ENCODE measurements around the gene CCBE1. TPM values are rescaled to one million over a fixed set of nuclear protein-coding genes. Genes with fewer than 3 reads are reported as not detected.

CCBE1 gene
- total RNA-seq, 1 experiment from 2014 or later = 28.9 TPM

DNA sequence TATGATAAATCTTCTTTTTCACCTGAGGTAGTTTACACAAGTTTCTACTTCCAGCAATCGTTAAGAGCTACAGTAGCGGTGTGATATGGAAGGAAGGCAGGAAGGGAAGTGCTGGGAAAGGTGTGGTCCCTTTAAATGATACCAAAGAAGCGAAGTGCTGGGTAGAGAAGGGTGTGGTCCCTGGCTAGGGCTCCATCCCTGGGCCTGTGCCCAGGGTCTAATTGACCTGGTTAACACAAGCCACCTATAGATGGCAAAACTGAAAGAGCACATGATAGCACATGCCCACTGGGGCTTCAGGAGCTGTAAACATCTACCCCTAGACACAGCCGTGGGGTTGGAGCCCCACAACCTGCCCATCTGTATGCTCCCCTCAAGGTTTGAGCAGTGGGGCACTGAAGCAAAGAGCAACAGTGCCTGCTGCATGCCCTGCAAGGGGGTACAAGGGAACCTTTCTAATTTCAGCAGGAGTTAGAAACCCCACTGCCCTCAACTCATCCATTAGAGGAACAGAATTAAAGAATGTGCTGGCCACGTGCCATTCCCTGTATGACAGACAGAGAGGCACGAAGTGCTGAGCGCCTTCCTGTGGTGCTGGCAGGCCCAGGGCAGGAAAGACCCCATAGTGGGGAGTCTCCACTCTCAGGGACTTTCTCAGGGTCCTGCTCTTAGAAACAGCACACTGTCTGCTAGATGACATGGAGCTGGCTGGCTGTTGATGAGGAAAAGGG, 185.0 kb downstream of the CCBE1 start:
- peak; percentile 7 for DNase-seq (ENCODE audit: unreplicated experiment)
- Mint-ChIP-seq H3K36me3 (ENCODE audit: insufficient read depth, unreplicated experiment) (no peaks in the 10 kb centered on the region), H3K4me1 (ENCODE audit: insufficient read depth, unreplicated experiment) (peaks cover 21% of the 10 kb centered on the region), H3K4me3 (ENCODE audit: unreplicated experiment) (no peak overlapping the region), H3K27ac (ENCODE audit: low read depth, unreplicated experiment) (peak overlapping the region; percentile 13), H3K9me3 (ENCODE audit: unreplicated experiment) (no peaks in the 10 kb centered on the region), H3K27me3 (ENCODE audit: insufficient read depth, unreplicated experiment) (no peaks in the 10 kb centered on the region)
- CTCF ChIA-PET = interaction anchor here (1.2 kb wide), 1 partner anchor 311 kb away, joined by 4 read pairs; no protein-coding TSS in a partner anchor
- no TSS peak for BruUV-seq (replicated peaks)
- POLR2A ChIA-PET = no interaction called here
- intact Hi-C loops (cut with micrococcal nuclease) = no loop called here
- TF ChIP-seq, protein P1, sequence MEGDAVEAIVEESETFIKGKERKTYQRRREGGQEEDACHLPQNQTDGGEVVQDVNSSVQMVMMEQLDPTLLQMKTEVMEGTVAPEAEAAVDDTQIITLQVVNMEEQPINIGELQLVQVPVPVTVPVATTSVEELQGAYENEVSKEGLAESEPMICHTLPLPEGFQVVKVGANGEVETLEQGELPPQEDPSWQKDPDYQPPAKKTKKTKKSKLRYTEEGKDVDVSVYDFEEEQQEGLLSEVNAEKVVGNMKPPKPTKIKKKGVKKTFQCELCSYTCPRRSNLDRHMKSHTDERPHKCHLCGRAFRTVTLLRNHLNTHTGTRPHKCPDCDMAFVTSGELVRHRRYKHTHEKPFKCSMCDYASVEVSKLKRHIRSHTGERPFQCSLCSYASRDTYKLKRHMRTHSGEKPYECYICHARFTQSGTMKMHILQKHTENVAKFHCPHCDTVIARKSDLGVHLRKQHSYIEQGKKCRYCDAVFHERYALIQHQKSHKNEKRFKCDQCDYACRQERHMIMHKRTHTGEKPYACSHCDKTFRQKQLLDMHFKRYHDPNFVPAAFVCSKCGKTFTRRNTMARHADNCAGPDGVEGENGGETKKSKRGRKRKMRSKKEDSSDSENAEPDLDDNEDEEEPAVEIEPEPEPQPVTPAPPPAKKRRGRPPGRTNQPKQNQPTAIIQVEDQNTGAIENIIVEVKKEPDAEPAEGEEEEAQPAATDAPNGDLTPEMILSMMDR (IDR thresholded peaks at IDR 0.05; ENCODE audit: unreplicated experiment) = no peak

DNA sequence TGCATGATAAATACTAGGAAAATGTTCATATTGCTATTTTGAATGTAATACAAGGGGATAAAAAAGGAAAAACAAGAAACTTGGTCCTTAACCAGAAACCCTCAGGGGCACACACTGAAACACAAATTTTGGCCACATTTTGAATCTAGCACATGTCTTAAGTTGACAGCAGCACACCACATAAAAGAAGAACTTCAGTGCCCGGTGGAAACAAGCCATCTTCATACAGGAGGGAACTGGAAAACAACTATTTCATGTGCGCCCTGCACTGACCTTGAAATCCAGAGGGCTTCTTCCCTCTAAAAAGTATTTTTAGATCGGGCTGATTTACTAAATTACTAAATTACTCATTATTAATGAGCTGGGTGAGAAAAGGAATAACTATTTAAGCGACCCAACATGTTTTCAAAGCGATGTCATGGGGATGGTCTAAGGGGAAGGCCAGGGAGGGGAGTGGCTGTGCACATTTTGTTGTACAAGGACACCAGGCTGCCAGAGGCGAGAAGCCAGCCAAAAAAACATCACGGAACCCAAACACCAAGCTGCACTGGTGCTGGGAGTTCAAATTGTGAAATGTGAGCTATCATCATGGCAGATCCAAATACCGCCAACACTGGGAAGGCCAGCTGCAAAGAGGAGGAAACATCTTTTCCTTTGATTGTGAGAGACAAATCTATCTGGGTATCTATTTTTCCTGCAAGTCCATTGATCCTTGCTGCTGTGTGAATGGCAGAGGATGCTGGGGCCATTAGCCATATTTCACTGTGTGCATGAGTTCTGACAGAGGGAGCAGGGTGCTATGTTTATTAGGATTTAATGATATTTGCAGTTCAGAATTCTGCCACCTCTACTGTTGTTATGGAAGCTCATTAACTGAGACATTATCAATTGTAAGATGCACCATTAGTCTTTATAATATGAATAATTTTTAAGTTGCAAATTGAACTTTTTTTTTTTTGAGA, 187.5 kb downstream of the CCBE1 start:
- H3K27me3 Mint-ChIP-seq (ENCODE audit: insufficient read depth, unreplicated experiment) = no peaks in the 10 kb centered on the region

DNA sequence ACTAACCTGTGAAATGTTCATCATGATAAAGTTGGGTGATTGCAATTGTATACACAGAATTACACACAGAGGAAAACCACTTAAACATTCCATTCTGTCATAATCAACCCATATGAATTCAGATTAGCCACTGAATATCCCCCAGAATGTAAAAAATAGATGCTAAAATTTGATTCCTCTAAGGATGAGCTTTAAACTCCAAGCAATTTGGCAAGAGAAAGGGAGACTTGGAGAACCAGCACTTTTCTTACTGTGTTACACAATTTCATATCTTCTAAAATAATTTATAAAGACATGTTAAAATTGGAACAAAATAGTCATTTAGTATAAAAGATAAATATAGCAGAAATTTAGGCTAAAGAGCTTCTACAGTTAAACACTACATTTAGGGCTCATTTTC, 191.9 kb downstream of the CCBE1 start:
- DNase-seq (ENCODE audit: unreplicated experiment) = no peak
- no peak overlapping the region for H3K4me3 Mint-ChIP-seq (ENCODE audit: unreplicated experiment)
- no peaks in the 10 kb centered on the region for H3K36me3 Mint-ChIP-seq (ENCODE audit: insufficient read depth, unreplicated experiment)
- no peaks in the 10 kb centered on the region for H3K9me3 Mint-ChIP-seq (ENCODE audit: unreplicated experiment)
- H3K4me1 Mint-ChIP-seq (ENCODE audit: insufficient read depth, unreplicated experiment) = peaks cover 35% of the 10 kb centered on the region
- no peaks in the 10 kb centered on the region for H3K27me3 Mint-ChIP-seq (ENCODE audit: insufficient read depth, unreplicated experiment)
- POLR2A ChIA-PET = no interaction called here
- CTCF ChIA-PET = no interaction called here
- intact Hi-C loops (cut with micrococcal nuclease) = no loop called here
- TF ChIP-seq, protein P1 (IDR thresholded peaks at IDR 0.05; ENCODE audit: unreplicated experiment) = no peak
- BruUV-seq (replicated peaks) = no TSS peak
- no peak overlapping the region for H3K27ac Mint-ChIP-seq (ENCODE audit: low read depth, unreplicated experiment)

More for the DNA sequence above, 187.5 kb downstream of the CCBE1 start:
- Mint-ChIP-seq H3K4me3 (ENCODE audit: unreplicated experiment) (no peak overlapping the region), H3K27ac (ENCODE audit: low read depth, unreplicated experiment) (no peak overlapping the region), H3K4me1 (ENCODE audit: insufficient read depth, unreplicated experiment) (peaks cover 11% of the 10 kb centered on the region), H3K36me3 (ENCODE audit: insufficient read depth, unreplicated experiment) (no peaks in the 10 kb centered on the region), H3K9me3 (ENCODE audit: unreplicated experiment) (no peaks in the 10 kb centered on the region)
- BruUV-seq (replicated peaks) = no TSS peak
- ChIA-PET POLR2A (no interaction called here), CTCF (interaction anchor here (0.5 to 2.3 kb wide), 3 partner anchors 17 to 91 kb away, joined by 3 to 11 read pairs (median 6); no protein-coding TSS in a partner anchor)
- DNase-seq (ENCODE audit: unreplicated experiment) = no peak
- TF ChIP-seq, protein P1 (IDR thresholded peaks at IDR 0.05; ENCODE audit: unreplicated experiment) = no peak
- intact Hi-C loops (cut with micrococcal nuclease) = no loop called here
